ACC112 (cell line): ENCODE data around the gene ANXA2R.
"Not testable (repeated sequence)": the region's sequence is repeated elsewhere in the genome, so short reads cannot be mapped to it uniquely, and the experiment has no call there.

ENCODE experiments used
- H2AFZ ChIP-seq: fragments of 200-600 bp; sonication (generic); one replicate; pipeline ENCODE4 v1.6.0; 2017; ENCODE audit warnings: antibody characterized with exemption, low read length; ENCODE audit not compliant: unreplicated experiment
- H3K27ac ChIP-seq: fragments of 200-600 bp; sonication (generic); 2 replicates; pipeline ENCODE4 v1.5.1; 2014; ENCODE audit warnings: low read depth, mild to moderate bottlenecking, antibody characterized with exemption, low read length, moderate library complexity
- H3K27me3 ChIP-seq: fragments of 200-600 bp; sonication (generic); 2 replicates; pipeline ENCODE4 v1.6.1; 2014; ENCODE audit warnings: mild to moderate bottlenecking, antibody characterized with exemption, low read length, moderate library complexity, mixed read lengths; ENCODE audit not compliant: insufficient read depth
- H3K36me3 ChIP-seq: fragments of 200-600 bp; sonication (generic); 2 replicates; pipeline ENCODE4 v1.6.1; 2016; ENCODE audit warnings: mild to moderate bottlenecking, antibody characterized with exemption, low read length, moderate library complexity, mixed read lengths; ENCODE audit not compliant: insufficient read depth
- H3K4me1 ChIP-seq: fragments of 200-600 bp; sonication (generic); one replicate; pipeline ENCODE4 v1.6.1; 2016; ENCODE audit warnings: low read length, mixed read lengths; ENCODE audit not compliant: insufficient read depth, unreplicated experiment, control insufficient read depth
- H3K4me3 ChIP-seq: fragments of 200-600 bp; sonication (generic); 2 replicates; pipeline ENCODE4 v1.5.1; 2014; ENCODE audit warnings: mild to moderate bottlenecking, low read depth, low read length
- H3K79me2 ChIP-seq: fragments of 200-600 bp; sonication (generic); one replicate; pipeline ENCODE4 v1.6.0; 2016; ENCODE audit warnings: low read length; ENCODE audit not compliant: control insufficient read depth, unreplicated experiment, insufficient read depth

Gene ANXA2R

DNA sequence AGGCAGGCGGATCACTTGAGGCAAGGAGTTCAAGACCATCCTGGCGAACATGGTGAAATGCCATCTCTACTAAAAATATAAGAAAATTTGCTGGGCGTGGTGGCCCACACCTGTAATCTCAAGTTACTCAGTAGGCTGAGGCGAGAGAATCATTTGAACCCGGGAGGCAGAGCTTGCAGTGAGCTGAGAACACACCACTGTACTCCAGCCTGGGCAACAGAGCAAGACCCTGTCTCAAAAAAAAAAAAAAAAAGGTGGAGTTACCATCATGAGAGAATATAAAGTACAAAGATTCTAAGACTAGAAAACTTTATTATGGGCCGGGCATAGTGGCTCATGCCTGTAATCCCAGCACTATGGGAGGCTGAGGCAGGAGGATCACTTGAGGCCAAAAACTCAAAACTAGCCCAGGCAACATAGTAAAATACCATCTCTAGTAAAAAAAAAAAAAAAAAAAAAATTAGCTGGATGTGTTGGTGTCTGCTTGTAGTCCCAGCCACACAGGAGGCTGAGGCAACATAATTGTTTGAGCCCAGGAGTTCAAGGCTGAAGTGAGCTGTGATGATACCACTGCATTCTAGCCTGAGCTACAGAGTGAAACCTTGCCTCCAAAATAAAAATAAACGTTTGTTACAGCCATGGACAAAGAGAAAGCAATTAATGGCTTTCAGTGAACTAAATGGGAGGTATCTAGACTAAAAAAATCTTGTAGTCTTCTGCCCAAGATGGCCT is 12.9 kb downstream of the ANXA2R start:
- no peak overlapping the region for H3K4me3 ChIP-seq
- H3K4me1 ChIP-seq, result peaks cover 3% of the 10 kb centered on the region
- H3K36me3 ChIP-seq, result no peaks in the 10 kb centered on the region; the same call in 1 of the 2 replicates
- H2AFZ ChIP-seq, result no peak overlapping the region
- no peaks in the 10 kb centered on the region for H3K79me2 ChIP-seq
- no peak overlapping the region for H3K27ac ChIP-seq
- H3K27me3 ChIP-seq, result no peaks in the 10 kb centered on the region

DNA sequence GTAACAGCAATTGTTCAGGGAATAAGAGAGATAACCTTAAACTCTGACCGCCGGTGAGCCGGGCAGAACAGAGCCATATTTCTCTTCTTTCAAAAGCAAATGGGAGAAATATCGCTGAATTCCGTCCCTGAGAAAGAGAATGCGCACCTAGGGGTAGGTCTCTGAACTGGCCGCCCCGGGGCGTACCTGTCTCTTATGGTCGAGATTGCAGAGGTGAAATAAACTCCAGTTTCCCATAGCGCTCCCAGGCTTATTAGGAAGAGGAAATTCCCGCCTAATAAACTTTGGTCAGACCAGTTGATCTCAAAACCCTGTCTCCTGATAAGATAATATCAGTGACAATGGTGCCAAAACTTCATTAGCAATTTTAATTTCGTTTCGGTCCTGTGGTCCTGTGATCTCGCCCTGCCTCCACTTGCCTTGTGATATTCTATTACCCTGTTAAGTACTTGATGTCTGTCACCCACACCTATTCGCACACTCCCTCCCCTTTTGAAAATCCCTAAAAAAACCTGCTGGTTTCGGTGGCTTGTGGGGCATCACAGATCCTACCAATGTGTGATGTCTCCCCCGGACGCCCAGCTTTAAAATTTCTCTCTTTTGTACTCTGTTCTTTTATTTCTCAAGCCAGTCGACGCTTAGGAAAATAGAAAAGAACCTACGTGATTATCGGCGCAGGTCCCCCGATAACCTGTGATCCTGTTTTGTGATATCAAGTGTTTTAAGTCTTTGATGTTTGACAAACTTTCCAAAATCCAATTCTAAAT is 14.8 kb downstream of the ANXA2R start:
- H3K79me2 ChIP-seq, H3K27ac ChIP-seq, H3K4me3 ChIP-seq, H2AFZ ChIP-seq, H3K36me3 ChIP-seq, H3K4me1 ChIP-seq, H3K27me3 ChIP-seq: not testable (repeated sequence)

DNA sequence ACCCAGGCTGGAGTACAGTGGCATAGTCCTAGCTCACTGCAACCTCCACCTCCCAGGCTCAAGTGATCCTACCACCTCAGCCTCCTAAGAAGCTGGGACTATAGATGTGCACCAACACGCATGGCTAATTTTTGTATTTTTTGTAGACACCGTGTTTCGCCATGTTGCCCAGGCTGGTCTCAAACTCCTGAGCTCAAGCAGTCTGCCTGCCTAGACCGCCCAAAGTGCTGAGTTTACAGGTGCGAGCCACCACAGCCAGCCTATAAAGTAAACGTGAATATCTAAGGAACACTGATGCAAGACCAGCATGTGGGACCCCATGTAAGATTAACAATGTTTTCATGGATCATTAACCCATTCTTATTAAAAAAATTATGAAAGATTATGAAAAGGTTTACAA is 15.9 kb downstream of the ANXA2R start:
- H3K4me3 ChIP-seq, result no peak overlapping the region
- no peak overlapping the region for H3K27ac ChIP-seq
- H2AFZ ChIP-seq, result no peak overlapping the region
- no peaks in the 10 kb centered on the region for H3K79me2 ChIP-seq
- no peaks in the 10 kb centered on the region for H3K27me3 ChIP-seq
- H3K36me3 ChIP-seq, result peaks cover 4% of the 10 kb centered on the region
- peaks cover 3% of the 10 kb centered on the region for H3K4me1 ChIP-seq

DNA sequence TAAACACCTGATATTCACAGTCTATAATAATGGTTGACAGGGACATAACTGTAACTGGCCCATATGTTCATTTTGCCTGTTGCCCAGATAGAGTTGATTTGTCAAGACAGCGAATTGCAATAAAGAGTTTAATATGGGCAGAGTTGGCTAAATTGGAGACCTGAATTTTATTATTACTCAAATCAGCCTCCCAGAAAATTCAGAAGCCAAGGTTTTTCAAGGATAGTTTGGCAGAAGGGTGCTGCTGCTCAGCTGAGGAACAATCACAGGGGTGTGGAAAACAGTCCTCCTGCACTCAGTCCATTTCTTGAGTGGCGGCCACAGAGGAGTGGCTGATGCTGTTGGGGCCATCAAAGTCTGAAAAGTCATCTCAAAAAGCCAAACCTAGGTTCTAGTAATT is 19.0 kb downstream of the ANXA2R start:
- no peak overlapping the region for H3K4me3 ChIP-seq
- peaks cover 4% of the 10 kb centered on the region; the same call in 1 of the 2 replicates for H3K36me3 ChIP-seq
- H3K79me2 ChIP-seq, result peaks cover 5% of the 10 kb centered on the region
- H3K27me3 ChIP-seq, result no peaks in the 10 kb centered on the region
- peaks cover 6% of the 10 kb centered on the region for H3K4me1 ChIP-seq
- H3K27ac ChIP-seq, result no peak overlapping the region
- H2AFZ ChIP-seq, result no peak overlapping the region

DNA sequence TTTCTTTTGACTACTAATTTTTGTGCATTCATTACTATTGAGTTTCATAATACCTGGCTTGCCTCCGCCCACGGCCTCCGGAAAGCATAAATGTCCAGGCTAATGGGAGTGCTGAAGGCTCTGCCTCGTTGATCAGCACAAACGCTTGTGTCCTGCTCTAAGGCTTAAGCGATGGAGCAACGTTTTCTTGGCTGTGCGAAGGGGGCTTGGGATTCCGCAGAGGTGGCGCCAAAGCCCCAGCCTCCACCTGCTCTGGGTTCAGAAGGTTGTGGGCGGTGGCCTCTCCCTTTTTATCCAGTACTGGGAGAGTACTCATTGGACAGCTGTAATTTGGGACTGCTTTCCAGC is 19.7 kb downstream of the ANXA2R start:
- H2AFZ ChIP-seq, result no peak overlapping the region
- peaks cover 4% of the 10 kb centered on the region; the same call in 1 of the 2 replicates for H3K36me3 ChIP-seq
- H3K4me1 ChIP-seq, result peaks cover 6% of the 10 kb centered on the region
- H3K27me3 ChIP-seq, result no peaks in the 10 kb centered on the region
- H3K4me3 ChIP-seq, result peak overlapping the region; percentile 42; the same call in 1 of the 2 replicates
- H3K27ac ChIP-seq, result no peak overlapping the region
- H3K79me2 ChIP-seq, result peaks cover 5% of the 10 kb centered on the region

DNA sequence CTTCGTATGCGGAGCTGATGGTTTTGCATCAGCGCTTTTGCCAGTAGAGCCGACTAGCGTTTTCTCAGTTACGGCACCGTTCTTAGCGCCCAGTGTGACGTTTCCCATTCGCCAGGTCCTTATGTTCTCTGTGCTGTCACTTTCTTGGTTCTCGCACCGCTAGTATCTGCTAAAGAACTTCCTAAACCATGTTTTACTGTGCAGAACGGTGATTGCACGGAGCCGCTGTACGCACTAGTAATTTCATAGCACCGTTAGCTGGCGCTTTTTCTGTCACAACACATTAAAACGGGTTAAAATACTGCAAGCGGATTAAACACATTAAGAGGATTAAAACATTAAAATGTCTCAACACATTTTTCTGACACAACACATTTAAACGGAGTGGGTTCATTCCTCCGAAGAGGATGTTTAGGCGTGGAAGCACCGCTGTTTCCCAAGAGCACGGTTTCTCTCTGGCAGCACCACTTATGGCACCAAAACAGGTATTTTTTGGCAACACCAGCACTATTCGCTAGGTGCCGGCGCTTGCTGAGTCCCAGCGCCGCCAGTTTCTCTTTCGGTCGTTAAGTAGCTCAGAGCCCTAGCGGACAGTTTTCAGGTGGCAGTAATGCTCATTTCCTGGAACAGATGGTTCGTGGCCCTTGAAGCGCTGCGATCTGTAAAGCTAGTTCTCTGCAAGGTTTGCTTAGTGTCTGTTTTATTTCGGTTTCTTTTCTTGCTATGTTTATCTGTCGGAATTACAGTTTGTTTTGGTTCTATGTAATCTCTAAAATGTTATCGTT is 20.3 kb downstream of the ANXA2R start:
- peak overlapping the region; percentile 42 for H3K4me3 ChIP-seq
- peaks cover 6% of the 10 kb centered on the region for H3K4me1 ChIP-seq
- no peak overlapping the region for H2AFZ ChIP-seq
- H3K79me2 ChIP-seq, result peaks cover 5% of the 10 kb centered on the region
- H3K27me3 ChIP-seq, result no peaks in the 10 kb centered on the region
- no peak overlapping the region for H3K27ac ChIP-seq
- peaks cover 4% of the 10 kb centered on the region; the same call in 1 of the 2 replicates for H3K36me3 ChIP-seq

DNA sequence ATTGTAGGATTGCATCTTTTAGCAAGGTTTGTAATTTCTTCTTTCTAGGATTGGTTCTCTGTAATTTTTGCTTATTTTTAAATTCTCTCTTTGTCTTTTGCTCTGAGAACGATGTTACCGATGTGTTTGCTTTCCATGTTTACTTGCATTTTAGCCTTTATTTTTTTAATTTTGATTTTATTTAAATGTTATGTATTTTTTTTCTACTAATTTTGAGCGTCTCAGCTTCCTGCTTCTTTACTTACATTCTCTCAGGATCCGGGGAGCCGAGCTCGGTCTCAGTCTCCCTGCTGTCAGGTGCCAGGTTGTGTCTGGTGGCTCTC is 20.9 kb downstream of the ANXA2R start:
- Histone ChIP-seq H3K4me3 (peak overlapping the region; percentile 88), H3K27me3 (no peaks in the 10 kb centered on the region), H3K79me2 (peaks cover 5% of the 10 kb centered on the region), H3K36me3 (peaks cover 4% of the 10 kb centered on the region; the same call in 1 of the 2 replicates), H3K4me1 (peaks cover 6% of the 10 kb centered on the region), H2AFZ (peak overlapping the region; percentile 82), H3K27ac (peak overlapping the region; percentile 97)

DNA sequence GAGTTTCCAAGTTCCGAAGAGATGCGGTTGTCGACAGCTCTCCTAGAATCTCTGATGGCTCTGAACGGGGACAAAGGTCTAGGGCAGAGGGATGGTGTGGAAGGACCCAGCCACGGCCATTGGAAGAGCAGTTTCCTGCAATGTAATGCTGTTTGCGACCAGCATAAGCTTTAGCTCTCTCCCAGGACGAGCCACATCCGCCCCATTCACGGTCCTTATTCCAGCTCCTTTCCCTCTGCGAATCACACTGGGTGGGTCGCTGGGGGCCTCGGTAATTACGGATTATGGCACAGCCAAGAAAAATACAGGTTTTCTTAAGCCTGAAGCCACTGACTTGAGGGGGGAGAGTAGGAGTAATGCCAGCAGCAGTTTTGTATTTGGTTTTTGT is 22.7 kb downstream of the ANXA2R start:
- Histone ChIP-seq H3K36me3 (peaks cover 4% of the 10 kb centered on the region; the same call in 1 of the 2 replicates), H3K79me2 (peaks cover 5% of the 10 kb centered on the region), H3K4me3 (peak overlapping the region; percentile 88), H3K27me3 (no peaks in the 10 kb centered on the region), H2AFZ (peak overlapping the region; percentile 77), H3K27ac (peak overlapping the region; percentile 97), H3K4me1 (peaks cover 6% of the 10 kb centered on the region)

DNA sequence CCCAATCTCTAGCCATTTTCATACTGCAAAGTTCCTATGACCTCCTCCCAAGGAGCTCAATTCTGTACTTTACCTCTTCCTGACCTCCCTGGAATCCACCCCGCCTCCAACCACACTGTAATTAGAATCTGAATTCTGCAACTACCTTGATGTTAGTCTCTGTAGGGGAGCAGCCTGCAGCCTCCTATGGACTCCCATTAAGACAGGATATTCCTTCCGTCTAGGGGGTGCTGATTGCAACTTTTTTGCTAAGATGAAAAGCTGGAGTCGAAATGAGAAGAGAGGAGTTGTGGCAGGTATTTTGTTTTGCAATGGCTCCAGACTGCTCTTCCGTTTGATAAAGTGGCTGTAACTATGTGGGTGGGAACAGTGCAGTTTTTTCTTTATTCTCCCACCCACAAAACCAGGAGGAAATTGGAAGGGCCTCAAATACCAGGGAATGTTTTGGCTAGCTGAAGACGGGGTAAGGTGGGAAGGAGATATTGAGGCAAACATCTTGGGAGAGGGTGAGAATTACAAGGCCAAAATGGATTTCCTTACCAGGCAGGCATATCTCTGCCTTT is 23.8 kb downstream of the ANXA2R start:
- Histone ChIP-seq H3K79me2 (peaks cover 5% of the 10 kb centered on the region), H2AFZ (no peak overlapping the region), H3K4me3 (no peak overlapping the region), H3K36me3 (peaks cover 4% of the 10 kb centered on the region; the same call in 1 of the 2 replicates), H3K4me1 (peaks cover 6% of the 10 kb centered on the region), H3K27me3 (no peaks in the 10 kb centered on the region), H3K27ac (no peak overlapping the region)

DNA sequence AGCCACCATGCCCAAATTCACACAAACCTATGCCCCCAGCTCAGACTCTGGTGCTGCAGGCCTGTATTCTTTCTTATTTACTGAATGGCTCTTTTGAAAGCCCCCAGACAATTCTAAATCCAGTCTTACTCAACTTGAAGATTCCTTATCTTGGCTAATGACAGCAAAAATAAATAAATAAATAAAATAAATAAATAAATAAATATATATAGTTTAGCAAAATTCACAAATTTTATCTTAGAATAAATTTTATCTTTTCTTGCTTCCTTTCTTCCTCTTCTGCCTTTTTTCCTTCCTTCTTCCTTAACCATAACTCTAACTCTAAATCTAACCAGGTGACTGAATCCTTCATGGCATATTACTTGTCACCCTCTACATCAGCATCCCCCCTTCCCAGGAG is 25.6 kb downstream of the ANXA2R start:
- Histone ChIP-seq H3K4me3 (no peak overlapping the region), H3K27me3 (no peaks in the 10 kb centered on the region), H3K4me1 (peaks cover 14% of the 10 kb centered on the region), H3K79me2 (peaks cover 5% of the 10 kb centered on the region), H3K27ac (no peak overlapping the region), H2AFZ (no peak overlapping the region), H3K36me3 (peaks cover 2% of the 10 kb centered on the region; the same call in 1 of the 2 replicates)
